Kidney (tissue), 14 donors: ENCODE data around the gene QSOX2. TPM values are rescaled to one million over a fixed set of nuclear protein-coding genes. Genes with fewer than 3 reads are reported as not detected.

Experiments used
- DNase-seq, 5 donors: peaks; one replicate each; pipeline ENCODE4 v3.0.0-alpha.2; 2013 to 2020
- FAIRE-seq: peaks from 2 replicates; lab custom pipeline; 2012; peaks lifted over from hg19 to GRCh38; lab: Jason Lieb, UNC
- H3K27ac ChIP-seq, 2 donors: one replicate each; pipeline ENCODE4 v1.7.0; 2013; ENCODE audit warnings: low read depth in 2 of 2, low read length in 2 of 2, inconsistent platforms in 1 of 2
- H3K27me3 ChIP-seq: one replicate; pipeline ENCODE4 v1.7.1; 2013; ENCODE audit warnings: low read length, inconsistent platforms; ENCODE audit not compliant: control insufficient read depth, insufficient read depth
- H3K36me3 ChIP-seq, 3 donors: one replicate each; pipeline versions ENCODE4 v1.7.0 to v1.7.1; 2013; ENCODE audit warnings: low read length in 3 of 3, control low read depth in 1 of 3, inconsistent platforms in 1 of 3; ENCODE audit not compliant: insufficient read depth in 3 of 3, control insufficient read depth in 2 of 3
- H3K4me1 ChIP-seq, 3 donors: one replicate each; pipeline versions ENCODE4 v1.7.0 to v1.7.1; 2013; ENCODE audit warnings: low read length in 3 of 3, inconsistent platforms in 1 of 3, low read depth in 1 of 3; ENCODE audit not compliant: control insufficient read depth in 2 of 3, insufficient read depth in 2 of 3
- H3K4me3 ChIP-seq, 3 donors: one replicate each; pipeline versions ENCODE4 v1.7.0 to v1.8.1; 2013; ENCODE audit warnings: low read length in 3 of 3, control low read depth in 1 of 3, inconsistent platforms in 1 of 3
- H3K9ac ChIP-seq, 3 donors: one replicate each; pipeline versions ENCODE4 v1.7.0 to v1.7.1; 2013; ENCODE audit warnings: low read length in 3 of 3, control low read depth in 1 of 3, inconsistent platforms in 1 of 3
- H3K9me3 ChIP-seq, 3 donors: one replicate each; pipeline versions ENCODE4 v1.7.0 to v1.7.1; 2013; ENCODE audit warnings: low read length in 3 of 3, control low read depth in 1 of 3, inconsistent platforms in 1 of 3; ENCODE audit not compliant: control insufficient read depth in 2 of 3, insufficient read depth in 1 of 3
- intact Hi-C: fragments of 100-400 bp; cut with DNase I; formaldehyde crosslinking; loops from one replicate; pipeline ENCODE4 v1.11.1; 2022
- polyA plus RNA-seq: library from polyadenylated mRNA; stranded (reverse); fragments of 350-450 nt; fragmentation: Illumina TruSeq; extraction: RNeasy Lipid Tissue Mini Kit (QIAGEN cat#74804); gene quantifications from one replicate; pipeline ENCODE4 v1.2.3, GENCODE V29; 2014; ENCODE audit warnings: low read depth, low replicate concordance; ENCODE audit not compliant: insufficient read depth
- total RNA-seq: library from RNA; stranded (reverse); fragmentation: NEBNext Ultra II Directional; extraction: Animal tissue kit (Norgen Biotek cat#: 25700); gene quantifications from one replicate; pipeline ENCODE4 v1.2.1, GENCODE V29; 2021
- TF ChIP-seq, protein P1 (sequence below): IDR thresholded peaks from 3 replicates; pipeline ENCODE4 v1.5.1; 2012; ENCODE audit warnings: mild to moderate bottlenecking, moderate library complexity, borderline replicate concordance; ENCODE audit not compliant: insufficient read depth; ENCODE audit errors: extremely low read depth
- donor health status: control.
- donor health status: control.
- donor health status: control.
- donor health status: control.
- donor health status: control.
- donor health status: DM: yes; HTN: yes; CAD: no.
- donor health status: Normal renal cell carcinoma (clear cell type).

QSOX2 gene
- total and polyA plus RNA-seq, 2 donors from 2014 or later: 4.0 to 10.1 TPM

DNA sequence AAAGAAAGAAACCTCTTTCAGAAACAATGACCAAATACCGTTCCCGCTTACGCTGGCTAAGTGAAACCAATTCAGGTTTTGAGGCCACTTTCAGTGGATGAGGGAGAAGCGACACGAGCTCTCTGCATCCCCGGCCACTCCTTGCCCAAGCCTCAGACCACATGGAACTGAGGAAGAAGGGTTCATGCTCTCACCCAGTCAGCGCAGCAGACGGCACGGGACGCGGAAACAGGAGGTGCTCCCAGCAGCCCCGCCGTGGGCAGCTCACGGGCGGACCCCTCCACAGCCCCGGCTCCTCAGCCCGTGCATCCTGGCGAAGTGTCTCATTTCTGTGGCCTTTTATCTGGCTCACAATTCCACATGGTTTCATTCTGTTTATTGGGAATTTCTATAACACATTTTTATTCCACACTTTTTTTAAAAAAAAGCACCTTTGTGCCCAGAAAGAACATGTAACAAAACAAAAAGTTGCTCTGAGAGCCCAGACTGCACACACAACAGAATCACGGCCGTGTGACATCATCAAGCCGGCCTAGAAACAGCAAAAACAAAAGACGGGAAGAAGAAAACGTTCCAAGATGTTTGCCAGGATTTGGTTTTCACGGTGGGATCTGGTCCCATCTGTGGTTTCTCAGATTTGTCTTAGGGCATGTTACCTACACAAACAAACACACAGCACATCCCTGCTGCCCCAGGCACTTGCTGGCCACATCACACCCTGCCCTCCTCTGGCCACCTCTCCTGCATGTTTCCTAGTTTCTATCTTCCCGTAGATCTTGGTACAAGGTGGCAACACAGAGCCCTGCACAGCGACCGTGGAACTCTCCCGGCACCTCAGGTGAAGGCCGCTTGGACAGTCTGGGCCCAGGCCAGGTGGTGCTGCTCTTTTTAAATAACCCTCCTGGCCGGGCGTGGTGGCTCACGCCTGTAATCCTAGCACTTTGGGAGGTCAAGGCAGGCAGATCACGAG, 16.2 kb downstream of the QSOX2 start:
- DNase-seq (no peak), FAIRE-seq (no peak)
- Histone ChIP-seq H3K9ac (no peak overlapping the region), H3K9me3 (no peaks in the 10 kb centered on the region), H3K36me3 (peaks cover 0 to 4% (median 0%) of the 10 kb centered on the region in 3 donors), H3K27ac (no peak overlapping the region), H3K27me3 (no peaks in the 10 kb centered on the region), H3K4me3 (no peak overlapping the region), H3K4me1 (no peaks in the 10 kb centered on the region)
- TF ChIP-seq, protein P1, sequence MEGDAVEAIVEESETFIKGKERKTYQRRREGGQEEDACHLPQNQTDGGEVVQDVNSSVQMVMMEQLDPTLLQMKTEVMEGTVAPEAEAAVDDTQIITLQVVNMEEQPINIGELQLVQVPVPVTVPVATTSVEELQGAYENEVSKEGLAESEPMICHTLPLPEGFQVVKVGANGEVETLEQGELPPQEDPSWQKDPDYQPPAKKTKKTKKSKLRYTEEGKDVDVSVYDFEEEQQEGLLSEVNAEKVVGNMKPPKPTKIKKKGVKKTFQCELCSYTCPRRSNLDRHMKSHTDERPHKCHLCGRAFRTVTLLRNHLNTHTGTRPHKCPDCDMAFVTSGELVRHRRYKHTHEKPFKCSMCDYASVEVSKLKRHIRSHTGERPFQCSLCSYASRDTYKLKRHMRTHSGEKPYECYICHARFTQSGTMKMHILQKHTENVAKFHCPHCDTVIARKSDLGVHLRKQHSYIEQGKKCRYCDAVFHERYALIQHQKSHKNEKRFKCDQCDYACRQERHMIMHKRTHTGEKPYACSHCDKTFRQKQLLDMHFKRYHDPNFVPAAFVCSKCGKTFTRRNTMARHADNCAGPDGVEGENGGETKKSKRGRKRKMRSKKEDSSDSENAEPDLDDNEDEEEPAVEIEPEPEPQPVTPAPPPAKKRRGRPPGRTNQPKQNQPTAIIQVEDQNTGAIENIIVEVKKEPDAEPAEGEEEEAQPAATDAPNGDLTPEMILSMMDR: no peak
- intact Hi-C loops: no loop called here

DNA sequence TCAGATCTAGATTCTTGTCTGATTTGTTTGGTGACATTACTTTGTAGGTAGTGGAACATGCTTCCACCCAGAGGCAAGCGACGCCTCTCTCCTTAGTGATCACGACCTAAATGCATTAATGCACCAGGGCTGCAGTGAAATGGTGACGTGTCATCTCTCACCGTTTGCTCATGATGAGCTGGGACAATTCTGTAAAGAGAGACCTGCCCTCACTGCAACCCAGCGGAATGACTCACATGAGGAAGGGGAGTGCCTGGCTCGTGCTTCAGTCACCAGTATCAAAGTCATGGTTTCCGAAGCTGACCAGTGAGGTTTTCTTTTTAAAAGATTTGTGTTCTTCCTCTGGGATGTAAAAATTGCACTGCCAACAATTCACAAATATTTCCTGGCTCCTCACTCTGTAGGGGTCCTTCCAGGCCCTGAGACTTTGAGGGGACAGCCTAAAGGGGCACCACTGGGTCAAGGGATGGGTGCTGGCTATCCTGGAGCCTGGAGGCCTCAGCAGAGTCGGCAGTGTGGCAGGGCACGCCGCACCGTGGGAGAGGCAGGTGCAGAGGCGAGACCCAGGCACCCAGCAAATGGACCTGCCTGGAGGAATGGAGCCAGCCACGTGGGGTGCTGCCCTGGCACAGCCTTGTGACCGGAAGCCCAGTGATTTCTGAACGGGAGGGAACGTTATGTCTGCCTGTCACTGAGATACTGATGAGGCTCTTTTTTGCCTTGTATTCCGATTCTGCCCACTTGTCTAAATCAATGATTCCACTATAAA, 17.3 kb downstream of the QSOX2 start:
- FAIRE-seq: no peak
- TF ChIP-seq, protein P1: no peak
- Histone ChIP-seq H3K4me3 (no peak overlapping the region), H3K36me3 (peaks cover 0 to 4% (median 0%) of the 10 kb centered on the region in 3 donors), H3K27ac (no peak overlapping the region), H3K27me3 (no peaks in the 10 kb centered on the region), H3K4me1 (no peaks in the 10 kb centered on the region), H3K9me3 (no peaks in the 10 kb centered on the region), H3K9ac (no peak overlapping the region)
- intact Hi-C loops: no loop called here
- DNase-seq: no peak

DNA sequence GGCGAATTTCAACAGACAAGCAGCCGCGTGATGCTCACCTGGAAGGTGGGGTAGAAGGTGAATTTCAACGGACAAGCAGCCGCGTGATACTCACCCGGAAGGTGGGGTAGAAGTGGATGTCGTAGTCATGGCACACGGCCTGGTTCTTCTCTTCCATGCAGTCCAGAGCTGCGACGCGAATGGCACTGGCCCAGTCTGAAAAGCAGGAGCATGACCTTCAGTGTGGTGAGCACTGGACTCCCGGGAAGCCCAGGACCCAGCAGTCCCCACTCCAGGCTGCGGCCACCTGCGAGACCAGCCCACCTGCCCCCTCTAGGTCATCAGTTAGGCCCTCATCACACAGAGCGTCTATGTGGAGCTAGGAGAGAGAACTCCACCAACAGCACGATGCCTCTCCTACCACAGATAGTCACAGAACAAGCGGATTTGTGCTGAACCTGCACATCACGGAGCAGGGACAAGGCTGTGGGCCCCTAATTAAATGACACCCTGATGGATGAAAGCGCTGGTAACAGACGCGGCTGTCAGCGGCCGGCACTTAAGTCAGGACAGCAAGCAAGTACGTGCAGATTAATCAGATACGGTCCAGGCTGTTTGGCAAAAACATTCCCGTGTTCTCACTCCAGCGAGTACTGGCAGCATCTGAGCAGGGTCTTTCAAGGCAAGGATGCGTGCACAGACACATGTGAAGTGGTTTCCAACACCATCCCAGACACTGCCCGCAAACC, 18.8 kb downstream of the QSOX2 start:
- FAIRE-seq (no peak), DNase-seq (no peak)
- H3K9me3 ChIP-seq: no peaks in the 10 kb centered on the region
- no peak overlapping the region for H3K4me3 ChIP-seq
- peaks cover 0 to 4% (median 0%) of the 10 kb centered on the region in 3 donors for H3K36me3 ChIP-seq
- no peak overlapping the region for H3K9ac ChIP-seq
- TF ChIP-seq, protein P1: no peak
- H3K4me1 ChIP-seq: no peaks in the 10 kb centered on the region
- no peaks in the 10 kb centered on the region for H3K27me3 ChIP-seq
- intact Hi-C loops: no loop called here
- no peak overlapping the region for H3K27ac ChIP-seq
